ENCODE measurements around the gene MUC20. TPM values are rescaled to one million over a fixed set of nuclear protein-coding genes. Genes with fewer than 3 reads are reported as not detected.

Gene MUC20
- polyA plus RNA-seq, 1 donor from 2014 or later: 3.0 TPM

DNA sequence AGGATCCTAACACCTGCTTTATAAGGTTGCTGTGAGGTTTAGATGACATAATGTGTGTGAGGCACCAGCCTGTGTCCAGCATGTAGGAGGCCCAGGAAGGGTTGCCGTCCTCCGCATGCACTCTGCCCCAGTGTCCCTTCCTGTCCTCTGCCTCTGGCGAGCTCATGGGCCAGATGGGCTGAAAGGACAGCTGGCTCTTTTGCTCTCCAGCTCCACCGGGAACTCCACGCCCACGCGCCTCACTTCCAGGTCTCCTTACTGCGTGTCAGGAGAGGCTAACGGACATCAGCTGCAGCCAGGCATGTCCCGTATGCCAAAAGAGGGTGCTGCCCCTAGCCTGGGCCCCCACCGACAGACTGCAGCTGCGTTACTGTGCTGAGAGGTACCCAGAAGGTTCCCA, 12.2 kb downstream of the MUC20 start:
- Histone ChIP-seq H3F3A (ENCODE audit: insufficient read depth, low read length, poor library complexity, severe bottlenecking) (no peaks in the 10 kb centered on the region), H3K36me3 (ENCODE audit: insufficient read depth, low read length) (no peaks in the 10 kb centered on the region), H3K9me3 (ENCODE audit: low read length) (no peaks in the 10 kb centered on the region), H4K20me1 (ENCODE audit: insufficient read depth) (no peaks in the 10 kb centered on the region), H3K9me2 (ENCODE audit: insufficient read depth, low read length) (no peaks in the 10 kb centered on the region), H3K4me2 (ENCODE audit: low read length) (no peak overlapping the region), H3K4me3 (ENCODE audit: low read length) (no peak overlapping the region), H3K27ac (ENCODE audit: low read length) (no peak overlapping the region), H2AFZ (ENCODE audit: low read depth, low read length) (no peak overlapping the region), H3K27me3 (ENCODE audit: insufficient read depth, low read depth, low read length) (no peaks in the 10 kb centered on the region), H3K9ac (ENCODE audit: low read length) (no peak overlapping the region), H3K79me2 (replicated peaks; ENCODE audit: insufficient read depth, low read length) (no peaks in the 10 kb centered on the region)
- TF ChIP-seq, protein P1, sequence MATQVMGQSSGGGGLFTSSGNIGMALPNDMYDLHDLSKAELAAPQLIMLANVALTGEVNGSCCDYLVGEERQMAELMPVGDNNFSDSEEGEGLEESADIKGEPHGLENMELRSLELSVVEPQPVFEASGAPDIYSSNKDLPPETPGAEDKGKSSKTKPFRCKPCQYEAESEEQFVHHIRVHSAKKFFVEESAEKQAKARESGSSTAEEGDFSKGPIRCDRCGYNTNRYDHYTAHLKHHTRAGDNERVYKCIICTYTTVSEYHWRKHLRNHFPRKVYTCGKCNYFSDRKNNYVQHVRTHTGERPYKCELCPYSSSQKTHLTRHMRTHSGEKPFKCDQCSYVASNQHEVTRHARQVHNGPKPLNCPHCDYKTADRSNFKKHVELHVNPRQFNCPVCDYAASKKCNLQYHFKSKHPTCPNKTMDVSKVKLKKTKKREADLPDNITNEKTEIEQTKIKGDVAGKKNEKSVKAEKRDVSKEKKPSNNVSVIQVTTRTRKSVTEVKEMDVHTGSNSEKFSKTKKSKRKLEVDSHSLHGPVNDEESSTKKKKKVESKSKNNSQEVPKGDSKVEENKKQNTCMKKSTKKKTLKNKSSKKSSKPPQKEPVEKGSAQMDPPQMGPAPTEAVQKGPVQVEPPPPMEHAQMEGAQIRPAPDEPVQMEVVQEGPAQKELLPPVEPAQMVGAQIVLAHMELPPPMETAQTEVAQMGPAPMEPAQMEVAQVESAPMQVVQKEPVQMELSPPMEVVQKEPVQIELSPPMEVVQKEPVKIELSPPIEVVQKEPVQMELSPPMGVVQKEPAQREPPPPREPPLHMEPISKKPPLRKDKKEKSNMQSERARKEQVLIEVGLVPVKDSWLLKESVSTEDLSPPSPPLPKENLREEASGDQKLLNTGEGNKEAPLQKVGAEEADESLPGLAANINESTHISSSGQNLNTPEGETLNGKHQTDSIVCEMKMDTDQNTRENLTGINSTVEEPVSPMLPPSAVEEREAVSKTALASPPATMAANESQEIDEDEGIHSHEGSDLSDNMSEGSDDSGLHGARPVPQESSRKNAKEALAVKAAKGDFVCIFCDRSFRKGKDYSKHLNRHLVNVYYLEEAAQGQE (IDR thresholded peaks at IDR 0.05; ENCODE audit: borderline replicate concordance): no peak
- no peak for TF ChIP-seq EP300 (conservative IDR thresholded peaks at IDR 0.05; ENCODE audit: poor library complexity, severe bottlenecking)
- TF ChIP-seq SMC3 (conservative IDR thresholded peaks at IDR 0.05; ENCODE audit: poor library complexity): no peak
- no peak for TF ChIP-seq EZH2 (IDR thresholded peaks at IDR 0.05; ENCODE audit: borderline replicate concordance, insufficient read depth, low read length, poor library complexity, severe bottlenecking)
- no peak for TF ChIP-seq TAF1 (IDR thresholded peaks at IDR 0.05; ENCODE audit: low read depth)
- TF ChIP-seq POLR2AphosphoS5 (IDR thresholded peaks at IDR 0.05): no peak
- TF ChIP-seq RAD21 (conservative IDR thresholded peaks at IDR 0.05): no peak
- TF ChIP-seq, protein P2, sequence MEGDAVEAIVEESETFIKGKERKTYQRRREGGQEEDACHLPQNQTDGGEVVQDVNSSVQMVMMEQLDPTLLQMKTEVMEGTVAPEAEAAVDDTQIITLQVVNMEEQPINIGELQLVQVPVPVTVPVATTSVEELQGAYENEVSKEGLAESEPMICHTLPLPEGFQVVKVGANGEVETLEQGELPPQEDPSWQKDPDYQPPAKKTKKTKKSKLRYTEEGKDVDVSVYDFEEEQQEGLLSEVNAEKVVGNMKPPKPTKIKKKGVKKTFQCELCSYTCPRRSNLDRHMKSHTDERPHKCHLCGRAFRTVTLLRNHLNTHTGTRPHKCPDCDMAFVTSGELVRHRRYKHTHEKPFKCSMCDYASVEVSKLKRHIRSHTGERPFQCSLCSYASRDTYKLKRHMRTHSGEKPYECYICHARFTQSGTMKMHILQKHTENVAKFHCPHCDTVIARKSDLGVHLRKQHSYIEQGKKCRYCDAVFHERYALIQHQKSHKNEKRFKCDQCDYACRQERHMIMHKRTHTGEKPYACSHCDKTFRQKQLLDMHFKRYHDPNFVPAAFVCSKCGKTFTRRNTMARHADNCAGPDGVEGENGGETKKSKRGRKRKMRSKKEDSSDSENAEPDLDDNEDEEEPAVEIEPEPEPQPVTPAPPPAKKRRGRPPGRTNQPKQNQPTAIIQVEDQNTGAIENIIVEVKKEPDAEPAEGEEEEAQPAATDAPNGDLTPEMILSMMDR (IDR thresholded peaks at IDR 0.05; ENCODE audit: poor library complexity, severe bottlenecking): no peak
- no peak for TF ChIP-seq MXI1 (conservative IDR thresholded peaks at IDR 0.05; ENCODE audit: poor library complexity, severe bottlenecking)

DNA sequence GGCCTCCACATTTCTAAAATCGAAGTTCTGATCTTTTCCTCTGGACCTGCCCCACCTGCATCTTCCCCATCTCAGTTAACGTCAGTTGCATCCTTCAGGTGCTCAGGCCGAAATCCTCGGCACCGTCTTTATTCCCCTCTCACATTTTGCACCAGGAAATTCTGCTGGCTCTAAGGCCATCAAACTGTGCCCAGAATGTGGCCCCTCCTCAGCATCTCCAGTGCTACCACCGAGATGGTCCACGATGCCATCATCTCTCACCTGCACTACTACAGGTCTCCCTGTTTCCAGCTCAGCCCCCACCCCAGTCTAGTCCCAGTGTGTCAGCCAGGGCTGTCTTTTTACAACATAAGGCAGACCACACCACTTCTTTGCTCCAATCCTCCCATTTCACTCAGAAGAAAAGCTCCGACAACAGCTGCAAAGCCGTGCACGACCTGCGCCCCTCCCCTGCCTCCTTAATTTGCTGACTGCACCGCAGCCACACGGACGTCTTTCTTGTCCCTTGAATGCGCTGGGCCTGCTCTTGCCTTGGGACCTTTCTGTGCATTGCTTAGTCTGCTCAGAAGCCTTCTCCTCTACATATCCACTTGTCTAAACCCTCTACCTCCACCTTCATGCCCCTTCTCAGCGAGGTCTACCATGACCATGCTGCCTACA, 14.4 kb downstream of the MUC20 start:
- Histone ChIP-seq H3K36me3 (ENCODE audit: insufficient read depth, low read length) (no peaks in the 10 kb centered on the region), H3K4me2 (ENCODE audit: low read length) (no peak overlapping the region), H2AFZ (ENCODE audit: low read depth, low read length) (no peak overlapping the region), H3K4me3 (ENCODE audit: low read length) (no peak overlapping the region), H3K9me3 (ENCODE audit: low read length) (no peaks in the 10 kb centered on the region), H3K79me2 (replicated peaks; ENCODE audit: insufficient read depth, low read length) (no peaks in the 10 kb centered on the region), H3K9me2 (ENCODE audit: insufficient read depth, low read length) (no peaks in the 10 kb centered on the region), H3F3A (ENCODE audit: insufficient read depth, low read length, poor library complexity, severe bottlenecking) (no peaks in the 10 kb centered on the region), H3K9ac (ENCODE audit: low read length) (no peak overlapping the region), H3K27ac (ENCODE audit: low read length) (no peak overlapping the region), H4K20me1 (ENCODE audit: insufficient read depth) (no peaks in the 10 kb centered on the region), H3K27me3 (ENCODE audit: insufficient read depth, low read depth, low read length) (no peaks in the 10 kb centered on the region)
- TF ChIP-seq MXI1 (conservative IDR thresholded peaks at IDR 0.05; ENCODE audit: poor library complexity, severe bottlenecking) (no peak), TAF1 (IDR thresholded peaks at IDR 0.05; ENCODE audit: low read depth) (no peak), POLR2AphosphoS5 (IDR thresholded peaks at IDR 0.05) (no peak), EP300 (conservative IDR thresholded peaks at IDR 0.05; ENCODE audit: poor library complexity, severe bottlenecking) (no peak), RAD21 (conservative IDR thresholded peaks at IDR 0.05) (no peak), SMC3 (conservative IDR thresholded peaks at IDR 0.05; ENCODE audit: poor library complexity) (no peak), EZH2 (IDR thresholded peaks at IDR 0.05; ENCODE audit: borderline replicate concordance, insufficient read depth, low read length, poor library complexity, severe bottlenecking) (no peak)
- TF ChIP-seq, protein P1 (IDR thresholded peaks at IDR 0.05; ENCODE audit: borderline replicate concordance): no peak
- TF ChIP-seq, protein P2 (IDR thresholded peaks at IDR 0.05; ENCODE audit: poor library complexity, severe bottlenecking): no peak
